SU-DHL-6 (cell line): Measurements from ENCODE around the gene ALG9.

Experiments used
- EZH2phosphoT487 ChIP-seq: fragments of 200-600 bp; sonication (generic), shearing (Covaris generic); conservative IDR thresholded peaks from 2 replicates; pipeline ENCODE4 v1.6.1; 2018; ENCODE audit warnings: mild to moderate bottlenecking, antibody characterized with exemption, low read length, moderate library complexity, mixed read lengths
- TF ChIP-seq, protein P1 (sequence below): fragments of 200-600 bp; sonication (generic); IDR thresholded peaks from one replicate; pipeline ENCODE4 v1.5.1; 2017; ENCODE audit warnings: antibody characterized with exemption, mild to moderate bottlenecking, low read length, moderate library complexity; ENCODE audit not compliant: insufficient read depth, poor library complexity, severe bottlenecking

DNA sequence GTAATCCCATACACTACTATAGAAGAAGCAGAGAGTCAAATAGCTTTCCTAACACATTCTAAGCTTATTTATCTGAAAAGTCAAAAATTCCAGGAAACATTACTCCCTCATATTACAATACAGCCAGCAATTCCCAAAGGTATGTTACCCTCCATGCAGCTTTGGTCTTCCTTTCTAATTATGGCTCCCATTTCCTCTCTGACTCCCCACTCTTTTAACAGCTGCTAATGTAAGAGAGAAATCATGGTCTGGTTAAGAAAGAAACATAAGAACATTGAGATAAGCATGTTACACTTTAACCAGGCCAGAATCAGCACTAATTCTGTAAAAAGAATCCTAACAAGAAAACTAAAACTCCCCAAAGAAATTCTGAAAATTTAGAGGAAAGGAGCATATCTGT lies 112.0 kb downstream of the ALG9 start:
- TF ChIP-seq, protein P1, sequence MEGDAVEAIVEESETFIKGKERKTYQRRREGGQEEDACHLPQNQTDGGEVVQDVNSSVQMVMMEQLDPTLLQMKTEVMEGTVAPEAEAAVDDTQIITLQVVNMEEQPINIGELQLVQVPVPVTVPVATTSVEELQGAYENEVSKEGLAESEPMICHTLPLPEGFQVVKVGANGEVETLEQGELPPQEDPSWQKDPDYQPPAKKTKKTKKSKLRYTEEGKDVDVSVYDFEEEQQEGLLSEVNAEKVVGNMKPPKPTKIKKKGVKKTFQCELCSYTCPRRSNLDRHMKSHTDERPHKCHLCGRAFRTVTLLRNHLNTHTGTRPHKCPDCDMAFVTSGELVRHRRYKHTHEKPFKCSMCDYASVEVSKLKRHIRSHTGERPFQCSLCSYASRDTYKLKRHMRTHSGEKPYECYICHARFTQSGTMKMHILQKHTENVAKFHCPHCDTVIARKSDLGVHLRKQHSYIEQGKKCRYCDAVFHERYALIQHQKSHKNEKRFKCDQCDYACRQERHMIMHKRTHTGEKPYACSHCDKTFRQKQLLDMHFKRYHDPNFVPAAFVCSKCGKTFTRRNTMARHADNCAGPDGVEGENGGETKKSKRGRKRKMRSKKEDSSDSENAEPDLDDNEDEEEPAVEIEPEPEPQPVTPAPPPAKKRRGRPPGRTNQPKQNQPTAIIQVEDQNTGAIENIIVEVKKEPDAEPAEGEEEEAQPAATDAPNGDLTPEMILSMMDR = no peak
- no peak for TF ChIP-seq EZH2phosphoT487
